Panc1 (cell line): ENCODE data around the gene GMPPA. TPM values are rescaled to one million over a fixed set of nuclear protein-coding genes. Genes with fewer than 3 reads are reported as not detected.

Source experiments
- ATAC-seq: fragments of 200-7000 bp; cut with Tn5 transposase; 2 replicates; pipeline ENCODE4 v1.9.1; 2020; ENCODE audit warnings: mild to moderate bottlenecking, moderate library complexity
- BruUV-seq: library from RNA; stranded (reverse); fragments of 400-500 nt; replicated peaks from 2 replicates; lab custom pipeline; 2021; lab: Mats Ljungman, UMichigan
- CTCF ChIA-PET: fragments of 300-600 bp; sonication (Branson Sonifier 250); formaldehyde crosslinking; loops from one replicate; lab custom pipeline; 2022; ENCODE audit warnings: antibody characterized with exemption; lab: Charles Lee
- POLR2A ChIA-PET: fragments of 300-600 bp; sonication (Branson Sonifier 250); formaldehyde crosslinking; loops from one replicate; lab custom pipeline; 2022; ENCODE audit warnings: antibody characterized with exemption; lab: Charles Lee
- DNase-seq: peaks from one replicate; pipeline ENCODE4 v3.0.0-alpha.2; 2010; ENCODE audit warnings: low read depth, low spot score
- H3K27ac ChIP-seq: 2 replicates; pipeline ENCODE4 v1.5.1; 2011; ENCODE audit warnings: mild to moderate bottlenecking, low read length, inconsistent platforms
- H3K27me3 ChIP-seq: fragments of 200-500 bp; sonication (Bioruptor generic); 2 replicates; pipeline ENCODE4 v1.6.0; 2014; ENCODE audit warnings: low read length, inconsistent platforms; ENCODE audit not compliant: control insufficient read depth, insufficient read depth
- H3K36me3 ChIP-seq: fragments of 200-500 bp; sonication (Bioruptor generic); 2 replicates; pipeline ENCODE4 v1.5.1; 2014; ENCODE audit warnings: inconsistent platforms, mild to moderate bottlenecking, low read length, moderate library complexity; ENCODE audit not compliant: control insufficient read depth, insufficient read depth
- H3K4me1 ChIP-seq: 2 replicates; pipeline ENCODE4 v1.5.1; 2011; ENCODE audit warnings: inconsistent platforms, mild to moderate bottlenecking, low read length, moderate library complexity; ENCODE audit not compliant: control insufficient read depth, insufficient read depth
- H3K4me3 ChIP-seq, 2 experiments: 2 replicates each; pipeline ENCODE4 v1.5.1; 2011 to 2012; ENCODE audit warnings: low read depth in 2 of 2, low read length in 2 of 2, mild to moderate bottlenecking in 2 of 2, inconsistent platforms in 1 of 2, moderate library complexity in 1 of 2
- H3K9me3 ChIP-seq: fragments of 200-500 bp; sonication (Bioruptor generic); 2 replicates; pipeline ENCODE4 v1.5.1; 2014; ENCODE audit warnings: low read depth, mild to moderate bottlenecking, inconsistent platforms, low read length, moderate library complexity; ENCODE audit not compliant: control insufficient read depth, insufficient read depth
- CTCF ChIP-seq: fragments of 450-650 bp; IDR thresholded peaks from 2 replicates; pipeline ENCODE4 v1.5.1; 2017; ENCODE audit warnings: mild to moderate bottlenecking
- POLR2AphosphoS5 ChIP-seq: IDR thresholded peaks from 2 replicates; pipeline ENCODE4 v1.6.1; 2012; ENCODE audit warnings: mild to moderate bottlenecking, low read depth, low read length, moderate library complexity
- SIN3A ChIP-seq: IDR thresholded peaks from 2 replicates; pipeline ENCODE4 v1.6.1; 2012; ENCODE audit warnings: low read depth, mild to moderate bottlenecking, low read length, moderate library complexity, borderline replicate concordance; ENCODE audit not compliant: insufficient read depth
- TCF7L2 ChIP-seq: IDR thresholded peaks from 2 replicates; pipeline ENCODE4 v1.6.1; 2011; ENCODE audit warnings: mild to moderate bottlenecking, low read depth, low read length, inconsistent platforms
- in situ Hi-C: cut with HindIII; loops from 2 replicates; pipeline ENCODE4 v1.10.0; 2016; ENCODE audit warnings: low sequenced_read_pairs, low pct_unique_long_range_greater_than_20kb
- intact Hi-C: fragments of 100-400 bp; cut with micrococcal nuclease; formaldehyde crosslinking; loops from one replicate; pipeline ENCODE4 v1.10.0; 2022; ENCODE audit not compliant: unreplicated experiment
- total RNA-seq: library from RNA; stranded (reverse); gene quantifications from one replicate; pipeline ENCODE4 v1.2.1, GENCODE V29; 2021; ENCODE audit not compliant: unreplicated experiment
- TF ChIP-seq, protein P1 (sequence below), 2 experiments: IDR thresholded peaks; 2 replicates each; pipeline ENCODE4 v1.6.1; 2011 to 2012; ENCODE audit warnings: low read depth in 2 of 2, control low read depth in 1 of 2, low read length in 1 of 2, mild to moderate bottlenecking in 1 of 2, moderate library complexity in 1 of 2; ENCODE audit not compliant: insufficient read depth in 1 of 2

Gene GMPPA
- total RNA-seq, 1 experiment from 2014 or later = 66.2 TPM

- H3K27me3 ChIP-seq = no peaks in the 10 kb centered on the region
- no peak overlapping the region for H3K27ac ChIP-seq
- intact Hi-C loops = loop anchor here (5.0 kb wide), 1 partner anchor 86 kb away; the partner anchor contains the start of gene SLC4A3
- H3K36me3 ChIP-seq = 0 out of 2 replicates have a peak, but pooled peaks cover 2% of the 10 kb centered on the region
- BruUV-seq = TSS peak; percentile 71
- no peak overlapping the region for H3K4me3 ChIP-seq
- no peak for TF ChIP-seq TCF7L2
- no peak for TF ChIP-seq SIN3A
- no peak for TF ChIP-seq CTCF
- no peak for TF ChIP-seq POLR2AphosphoS5
- TF ChIP-seq, protein P1, sequence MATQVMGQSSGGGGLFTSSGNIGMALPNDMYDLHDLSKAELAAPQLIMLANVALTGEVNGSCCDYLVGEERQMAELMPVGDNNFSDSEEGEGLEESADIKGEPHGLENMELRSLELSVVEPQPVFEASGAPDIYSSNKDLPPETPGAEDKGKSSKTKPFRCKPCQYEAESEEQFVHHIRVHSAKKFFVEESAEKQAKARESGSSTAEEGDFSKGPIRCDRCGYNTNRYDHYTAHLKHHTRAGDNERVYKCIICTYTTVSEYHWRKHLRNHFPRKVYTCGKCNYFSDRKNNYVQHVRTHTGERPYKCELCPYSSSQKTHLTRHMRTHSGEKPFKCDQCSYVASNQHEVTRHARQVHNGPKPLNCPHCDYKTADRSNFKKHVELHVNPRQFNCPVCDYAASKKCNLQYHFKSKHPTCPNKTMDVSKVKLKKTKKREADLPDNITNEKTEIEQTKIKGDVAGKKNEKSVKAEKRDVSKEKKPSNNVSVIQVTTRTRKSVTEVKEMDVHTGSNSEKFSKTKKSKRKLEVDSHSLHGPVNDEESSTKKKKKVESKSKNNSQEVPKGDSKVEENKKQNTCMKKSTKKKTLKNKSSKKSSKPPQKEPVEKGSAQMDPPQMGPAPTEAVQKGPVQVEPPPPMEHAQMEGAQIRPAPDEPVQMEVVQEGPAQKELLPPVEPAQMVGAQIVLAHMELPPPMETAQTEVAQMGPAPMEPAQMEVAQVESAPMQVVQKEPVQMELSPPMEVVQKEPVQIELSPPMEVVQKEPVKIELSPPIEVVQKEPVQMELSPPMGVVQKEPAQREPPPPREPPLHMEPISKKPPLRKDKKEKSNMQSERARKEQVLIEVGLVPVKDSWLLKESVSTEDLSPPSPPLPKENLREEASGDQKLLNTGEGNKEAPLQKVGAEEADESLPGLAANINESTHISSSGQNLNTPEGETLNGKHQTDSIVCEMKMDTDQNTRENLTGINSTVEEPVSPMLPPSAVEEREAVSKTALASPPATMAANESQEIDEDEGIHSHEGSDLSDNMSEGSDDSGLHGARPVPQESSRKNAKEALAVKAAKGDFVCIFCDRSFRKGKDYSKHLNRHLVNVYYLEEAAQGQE (IDR thresholded peaks at IDR 0.05; ENCODE audit: insufficient read depth in 1 of 2, low read depth in 2 of 2, low read length in 1 of 2) = no peak
- H3K4me1 ChIP-seq = peaks cover 9% of the 10 kb centered on the region; the same call in 1 of the 2 replicates
- ATAC-seq (no peak), DNase-seq (no peak)
- POLR2A ChIA-PET = interaction anchor here (0.6 kb wide), 1 partner anchor 97 kb away, joined by 6 read pairs; no protein-coding TSS in a partner anchor
- CTCF ChIA-PET = interaction anchor here (0.5 to 1.3 kb wide), 6 partner anchors 90 to 510 kb away, joined by 3 to 12 read pairs (median 4); no protein-coding TSS in a partner anchor
- in situ Hi-C loops = no loop called here
- H3K9me3 ChIP-seq = no peaks in the 10 kb centered on the region
These were observed 42.3 kb downstream of the GMPPA start for GRCh38 chr2:219540784-219541504.

GRCh38 chr2:219541611-219542180, 43.0 kb downstream of the GMPPA start:
- Histone ChIP-seq H3K4me3 (peak overlapping the region; percentile 26 to 49), H3K27ac (no peak overlapping the region), H3K27me3 (no peaks in the 10 kb centered on the region), H3K36me3 (0 out of 2 replicates have a peak, but pooled peaks cover 2% of the 10 kb centered on the region), H3K4me1 (peaks cover 9% of the 10 kb centered on the region; the same call in 1 of the 2 replicates), H3K9me3 (no peaks in the 10 kb centered on the region)
- ChIA-PET POLR2A (no interaction called here), CTCF (interaction anchor here (0.5 to 1.3 kb wide), 7 partner anchors 11 to 510 kb away, joined by 3 to 12 read pairs (median 4); no protein-coding TSS in a partner anchor)
- no TSS peak for BruUV-seq
- TF ChIP-seq SIN3A = no peak
- TF ChIP-seq CTCF = peak; percentile 100
- no peak for TF ChIP-seq TCF7L2
- TF ChIP-seq, protein P1 (IDR thresholded peaks at IDR 0.05; ENCODE audit: insufficient read depth in 1 of 2, low read depth in 2 of 2, low read length in 1 of 2) = no peak
- TF ChIP-seq POLR2AphosphoS5 = no peak
- DNase-seq = peak; percentile 68
- peak; percentile 72 for ATAC-seq
- in situ Hi-C loops = no loop called here
- intact Hi-C loops = loop anchor here (2.0 to 5.0 kb wide), 2 partner anchors 86 to 147 kb away; partner anchors contain the start of gene SLC4A3
